Measurements from ENCODE around the gene CBLB. TPM values are rescaled to one million over a fixed set of nuclear protein-coding genes. Genes with fewer than 3 reads are reported as not detected.

CBLB gene
- total RNA-seq, 1 experiment from 2014 or later: 8.6 TPM

DNA sequence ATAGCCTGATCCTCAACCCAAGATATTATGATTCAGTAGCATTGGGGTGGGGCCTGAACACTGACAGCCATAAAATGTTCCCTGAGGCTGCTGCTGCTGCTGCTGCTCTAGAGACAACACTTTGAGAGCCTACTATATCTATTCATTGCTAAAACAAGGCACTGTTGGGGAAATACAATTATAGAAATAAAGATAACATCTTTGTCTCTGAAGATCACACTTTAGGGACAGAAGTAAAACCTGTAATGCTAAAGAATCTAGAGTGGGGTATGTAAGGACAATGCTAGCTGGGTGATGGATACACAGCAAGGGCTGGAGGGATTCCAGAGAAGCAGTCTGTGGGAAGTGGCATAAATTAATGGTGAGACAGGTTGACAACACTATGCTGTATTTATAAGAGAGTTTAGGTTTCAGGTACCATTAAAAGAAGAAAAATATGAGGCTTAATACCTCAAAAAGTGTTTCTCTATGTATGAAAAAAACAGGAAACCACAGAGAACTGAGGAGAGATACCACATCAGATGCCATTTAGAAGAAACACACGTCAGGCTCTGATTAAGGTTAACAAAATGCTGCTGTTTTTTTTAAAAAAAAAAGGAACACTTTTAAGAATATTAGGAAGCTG is 115.9 kb downstream of the CBLB start:
- no peaks in the 10 kb centered on the region for H3K4me1 ChIP-seq (ENCODE audit: control insufficient read depth, insufficient read depth, low read length)
- no peak for DNase-seq (ENCODE audit: low read depth, low spot score)
- no peak overlapping the region for H3K27ac ChIP-seq (ENCODE audit: low read length)
- intact Hi-C loops (cut with micrococcal nuclease; ENCODE audit: unreplicated experiment) (no loop called here), in situ Hi-C loops (cut with HindIII; ENCODE audit: low pct_unique_long_range_greater_than_20kb, low sequenced_read_pairs) (no loop called here)
- no peaks in the 10 kb centered on the region for H3K9me3 ChIP-seq (ENCODE audit: control insufficient read depth, insufficient read depth, low read depth, low read length)
- ATAC-seq: no peak
- ChIA-PET POLR2A (no interaction called here), CTCF (no interaction called here)
- TF ChIP-seq TCF7L2 (IDR thresholded peaks at IDR 0.05; ENCODE audit: low read depth, low read length): no peak
- TF ChIP-seq SIN3A (IDR thresholded peaks at IDR 0.05; ENCODE audit: borderline replicate concordance, insufficient read depth, low read depth, low read length): no peak
- TF ChIP-seq, protein P1, sequence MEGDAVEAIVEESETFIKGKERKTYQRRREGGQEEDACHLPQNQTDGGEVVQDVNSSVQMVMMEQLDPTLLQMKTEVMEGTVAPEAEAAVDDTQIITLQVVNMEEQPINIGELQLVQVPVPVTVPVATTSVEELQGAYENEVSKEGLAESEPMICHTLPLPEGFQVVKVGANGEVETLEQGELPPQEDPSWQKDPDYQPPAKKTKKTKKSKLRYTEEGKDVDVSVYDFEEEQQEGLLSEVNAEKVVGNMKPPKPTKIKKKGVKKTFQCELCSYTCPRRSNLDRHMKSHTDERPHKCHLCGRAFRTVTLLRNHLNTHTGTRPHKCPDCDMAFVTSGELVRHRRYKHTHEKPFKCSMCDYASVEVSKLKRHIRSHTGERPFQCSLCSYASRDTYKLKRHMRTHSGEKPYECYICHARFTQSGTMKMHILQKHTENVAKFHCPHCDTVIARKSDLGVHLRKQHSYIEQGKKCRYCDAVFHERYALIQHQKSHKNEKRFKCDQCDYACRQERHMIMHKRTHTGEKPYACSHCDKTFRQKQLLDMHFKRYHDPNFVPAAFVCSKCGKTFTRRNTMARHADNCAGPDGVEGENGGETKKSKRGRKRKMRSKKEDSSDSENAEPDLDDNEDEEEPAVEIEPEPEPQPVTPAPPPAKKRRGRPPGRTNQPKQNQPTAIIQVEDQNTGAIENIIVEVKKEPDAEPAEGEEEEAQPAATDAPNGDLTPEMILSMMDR (IDR thresholded peaks at IDR 0.05): no peak
- H3K36me3 ChIP-seq (ENCODE audit: control insufficient read depth, insufficient read depth, low read length): no peaks in the 10 kb centered on the region
- no TSS peak for BruUV-seq (replicated peaks)
- no peak overlapping the region for H3K4me3 ChIP-seq (ENCODE audit: low read depth in 2 of 2, low read length in 2 of 2)
- H3K27me3 ChIP-seq (ENCODE audit: control insufficient read depth, insufficient read depth, low read length): no peaks in the 10 kb centered on the region

DNA sequence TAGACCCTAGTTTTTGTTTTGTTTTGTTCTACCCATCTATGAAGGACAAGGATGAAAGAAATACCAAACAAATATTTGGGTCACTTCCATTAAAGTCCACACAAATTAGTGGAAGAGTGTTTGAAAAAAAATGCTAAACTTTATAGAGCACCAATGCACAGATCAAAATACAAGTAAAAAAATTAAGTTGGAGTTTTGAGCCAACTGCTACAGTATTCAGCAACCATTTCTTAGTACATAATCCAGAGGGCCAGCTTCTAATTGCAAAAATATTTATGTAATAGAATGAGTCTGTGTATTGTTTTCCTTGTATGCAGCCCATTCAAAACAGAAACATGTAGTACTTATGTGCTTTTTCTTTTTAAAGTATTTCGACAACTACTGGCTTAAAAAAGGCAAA is 121.1 kb downstream of the CBLB start:
- no peak overlapping the region for H3K27ac ChIP-seq (ENCODE audit: low read length)
- in situ Hi-C loops (cut with HindIII; ENCODE audit: low pct_unique_long_range_greater_than_20kb, low sequenced_read_pairs): no loop called here
- no peaks in the 10 kb centered on the region for H3K9me3 ChIP-seq (ENCODE audit: control insufficient read depth, insufficient read depth, low read depth, low read length)
- H3K36me3 ChIP-seq (ENCODE audit: control insufficient read depth, insufficient read depth, low read length): no peaks in the 10 kb centered on the region
- no TSS peak for BruUV-seq (replicated peaks)
- POLR2A ChIA-PET: no interaction called here
- no peaks in the 10 kb centered on the region for H3K4me1 ChIP-seq (ENCODE audit: control insufficient read depth, insufficient read depth, low read length)
- intact Hi-C loops (cut with micrococcal nuclease; ENCODE audit: unreplicated experiment): no loop called here
- CTCF ChIA-PET: no interaction called here
- DNase-seq (ENCODE audit: low read depth, low spot score): no peak
- TF ChIP-seq SIN3A (IDR thresholded peaks at IDR 0.05; ENCODE audit: borderline replicate concordance, insufficient read depth, low read depth, low read length) (no peak), TCF7L2 (IDR thresholded peaks at IDR 0.05; ENCODE audit: low read depth, low read length) (no peak), POLR2AphosphoS5 (IDR thresholded peaks at IDR 0.05; ENCODE audit: low read depth, low read length) (no peak)
- TF ChIP-seq, protein P2, sequence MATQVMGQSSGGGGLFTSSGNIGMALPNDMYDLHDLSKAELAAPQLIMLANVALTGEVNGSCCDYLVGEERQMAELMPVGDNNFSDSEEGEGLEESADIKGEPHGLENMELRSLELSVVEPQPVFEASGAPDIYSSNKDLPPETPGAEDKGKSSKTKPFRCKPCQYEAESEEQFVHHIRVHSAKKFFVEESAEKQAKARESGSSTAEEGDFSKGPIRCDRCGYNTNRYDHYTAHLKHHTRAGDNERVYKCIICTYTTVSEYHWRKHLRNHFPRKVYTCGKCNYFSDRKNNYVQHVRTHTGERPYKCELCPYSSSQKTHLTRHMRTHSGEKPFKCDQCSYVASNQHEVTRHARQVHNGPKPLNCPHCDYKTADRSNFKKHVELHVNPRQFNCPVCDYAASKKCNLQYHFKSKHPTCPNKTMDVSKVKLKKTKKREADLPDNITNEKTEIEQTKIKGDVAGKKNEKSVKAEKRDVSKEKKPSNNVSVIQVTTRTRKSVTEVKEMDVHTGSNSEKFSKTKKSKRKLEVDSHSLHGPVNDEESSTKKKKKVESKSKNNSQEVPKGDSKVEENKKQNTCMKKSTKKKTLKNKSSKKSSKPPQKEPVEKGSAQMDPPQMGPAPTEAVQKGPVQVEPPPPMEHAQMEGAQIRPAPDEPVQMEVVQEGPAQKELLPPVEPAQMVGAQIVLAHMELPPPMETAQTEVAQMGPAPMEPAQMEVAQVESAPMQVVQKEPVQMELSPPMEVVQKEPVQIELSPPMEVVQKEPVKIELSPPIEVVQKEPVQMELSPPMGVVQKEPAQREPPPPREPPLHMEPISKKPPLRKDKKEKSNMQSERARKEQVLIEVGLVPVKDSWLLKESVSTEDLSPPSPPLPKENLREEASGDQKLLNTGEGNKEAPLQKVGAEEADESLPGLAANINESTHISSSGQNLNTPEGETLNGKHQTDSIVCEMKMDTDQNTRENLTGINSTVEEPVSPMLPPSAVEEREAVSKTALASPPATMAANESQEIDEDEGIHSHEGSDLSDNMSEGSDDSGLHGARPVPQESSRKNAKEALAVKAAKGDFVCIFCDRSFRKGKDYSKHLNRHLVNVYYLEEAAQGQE (IDR thresholded peaks at IDR 0.05; ENCODE audit: insufficient read depth in 1 of 2, low read depth in 2 of 2, low read length in 1 of 2): no peak
- TF ChIP-seq, protein P1 (IDR thresholded peaks at IDR 0.05): no peak
- no peak overlapping the region for H3K4me3 ChIP-seq (ENCODE audit: low read depth in 2 of 2, low read length in 2 of 2)
- ATAC-seq: no peak
- H3K27me3 ChIP-seq (ENCODE audit: control insufficient read depth, insufficient read depth, low read length): no peaks in the 10 kb centered on the region
